KBM-7 (cell line): ENCODE measurements around the gene CALB2.

ENCODE experiments used
- DNase-seq: peaks from one replicate; pipeline ENCODE4 v3.0.0-alpha.2; 2015
- in situ Hi-C: fragments of 300-500 bp; cut with MboI; formaldehyde crosslinking; loops from 2 replicates; pipeline ENCODE4 v1.14.3; 2020; ENCODE audit warnings: low sequenced_read_pairs, low pct_unique_long_range_greater_than_20kb, mixed read lengths

CALB2 gene

GRCh38 chr16:71421911-71422310 is 63.4 kb downstream of the CALB2 start:
- DNase-seq, result peak; percentile 30
- in situ Hi-C loops, result no loop called here

- DNase-seq, result no peak
- in situ Hi-C loops, result no loop called here
These were observed 64.5 kb downstream of the CALB2 start for GRCh38 chr16:71423016-71423415.

- in situ Hi-C loops, result no loop called here
- no peak for DNase-seq
These were observed 65.3 kb downstream of the CALB2 start for GRCh38 chr16:71423865-71424264.

GRCh38 chr16:71424626-71425025 is 66.1 kb downstream of the CALB2 start:
- in situ Hi-C loops, result no loop called here
- DNase-seq, result no peak

- in situ Hi-C loops, result no loop called here
- DNase-seq, result no peak
These were observed 67.2 kb downstream of the CALB2 start for GRCh38 chr16:71425746-71426068.

- peak; percentile 24 for DNase-seq
- in situ Hi-C loops, result no loop called here
These were observed 67.8 kb downstream of the CALB2 start for GRCh38 chr16:71426069-71426879.

- no peak for DNase-seq
- in situ Hi-C loops, result no loop called here
These were observed 68.5 kb downstream of the CALB2 start for GRCh38 chr16:71426880-71427615.

GRCh38 chr16:71428385-71428784 is 69.9 kb downstream of the CALB2 start:
- in situ Hi-C loops, result no loop called here
- DNase-seq, result no peak

GRCh38 chr16:71428883-71429282 is 70.4 kb downstream of the CALB2 start:
- in situ Hi-C loops, result no loop called here

GRCh38 chr16:71429581-71429980 is 71.1 kb downstream of the CALB2 start:
- in situ Hi-C loops, result no loop called here
- DNase-seq, result no peak

More at GRCh38 chr16:71428883-71429282, 70.4 kb downstream of the CALB2 start:
- no peak for DNase-seq

- DNase-seq, result no peak
- in situ Hi-C loops, result no loop called here
These were observed 72.2 kb downstream of the CALB2 start for GRCh38 chr16:71430744-71431143.

GRCh38 chr16:71431176-71431575 is 72.7 kb downstream of the CALB2 start:
- DNase-seq, result no peak
- in situ Hi-C loops, result no loop called here

- DNase-seq, result no peak
- in situ Hi-C loops, result no loop called here
These were observed 73.5 kb downstream of the CALB2 start for GRCh38 chr16:71431991-71432390.

GRCh38 chr16:71432906-71433305 is 74.4 kb downstream of the CALB2 start:
- no peak for DNase-seq
- in situ Hi-C loops, result no loop called here

- in situ Hi-C loops, result no loop called here
- DNase-seq, result no peak
These were observed 78.0 kb downstream of the CALB2 start for GRCh38 chr16:71436473-71436872.

GRCh38 chr16:71439523-71439922 is 81.0 kb downstream of the CALB2 start:
- in situ Hi-C loops, result no loop called here
- no peak for DNase-seq
